Ectodermal cell (in vitro differentiated cells): ENCODE data around the gene DEDD2.

Source experiments
- H3K27ac ChIP-seq: 2 replicates; pipeline ENCODE4 v1.7.0; 2013; ENCODE audit warnings: mild to moderate bottlenecking, low read depth, low read length; ENCODE audit not compliant: insufficient read depth, poor library complexity, severe bottlenecking
- H3K27me3 ChIP-seq: 2 replicates; pipeline ENCODE4 v1.7.0; 2013; ENCODE audit warnings: mild to moderate bottlenecking, low read length; ENCODE audit not compliant: insufficient read depth, control insufficient read depth, poor library complexity, severe bottlenecking
- H3K36me3 ChIP-seq: one replicate; pipeline ENCODE4 v1.7.0; 2013; ENCODE audit warnings: low read length; ENCODE audit not compliant: control insufficient read depth, insufficient read depth
- H3K4me1 ChIP-seq: one replicate; pipeline ENCODE4 v1.7.0; 2013; ENCODE audit warnings: low read length; ENCODE audit not compliant: control insufficient read depth, insufficient read depth
- H3K4me3 ChIP-seq: 2 replicates; pipeline ENCODE4 v1.7.0; 2013; ENCODE audit warnings: low read depth, low read length, control low read depth; ENCODE audit not compliant: insufficient read depth
- H3K9me3 ChIP-seq: 2 replicates; pipeline ENCODE4 v1.7.0; 2013; ENCODE audit warnings: mild to moderate bottlenecking, low read length, moderate library complexity; ENCODE audit not compliant: control insufficient read depth
- WGBS, 2 experiments: methylation state at CpG; one replicate each; pipeline ENCODE4 v1.1.7; 2013; ENCODE audit warnings: missing lambda C conversion rate in 2 of 2; 5-methylcytosine and 5-hydroxymethylcytosine counted together

DEDD2 gene

GRCh38 chr19:42196011-42197001 is 21.2 kb downstream of the DEDD2 start:
- no peaks in the 10 kb centered on the region for H3K4me1 ChIP-seq
- H3K27me3 ChIP-seq: no peaks in the 10 kb centered on the region
- 91% methylated on average over 47 of the region's 47 CpGs for WGBS, 2 experiments
- H3K9me3 ChIP-seq: no peaks in the 10 kb centered on the region
- H3K27ac ChIP-seq: no peak overlapping the region
- H3K36me3 ChIP-seq: peaks cover 8% of the 10 kb centered on the region
- no peak overlapping the region for H3K4me3 ChIP-seq

GRCh38 chr19:42193706-42194105 is 23.8 kb downstream of the DEDD2 start:
- no peak overlapping the region for H3K4me3 ChIP-seq
- H3K4me1 ChIP-seq: no peaks in the 10 kb centered on the region
- WGBS, 2 experiments: 96 to 99% methylated on average over 2 of the region's 3 CpGs
- no peak overlapping the region for H3K27ac ChIP-seq
- H3K9me3 ChIP-seq: no peaks in the 10 kb centered on the region
- H3K36me3 ChIP-seq: no peaks in the 10 kb centered on the region
- peaks cover 3% of the 10 kb centered on the region for H3K27me3 ChIP-seq

DNA sequence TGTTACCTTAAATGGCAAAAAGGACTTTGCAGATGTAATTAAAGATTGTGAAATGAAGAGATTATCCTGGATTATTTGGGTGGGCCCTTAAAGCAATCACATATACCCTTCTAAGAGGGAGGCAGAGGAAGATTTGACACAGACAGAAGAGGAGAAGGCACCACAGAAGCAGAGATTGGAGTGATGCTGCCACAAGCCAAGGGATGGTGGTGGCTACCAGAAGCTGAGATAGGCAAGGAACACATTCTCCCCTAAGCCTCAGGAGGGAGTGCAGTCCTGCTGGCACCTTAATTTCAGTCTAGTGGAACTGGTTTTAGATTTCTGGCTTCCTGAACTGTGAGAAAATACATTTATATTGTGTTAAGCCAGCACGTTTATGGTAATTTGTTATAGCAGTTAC is 24.2 kb downstream of the DEDD2 start:
- H3K27me3 ChIP-seq: peaks cover 3% of the 10 kb centered on the region
- no peak overlapping the region for H3K4me3 ChIP-seq
- no peak overlapping the region for H3K27ac ChIP-seq
- 85 to 100% methylated on average over 1 of the region's 1 CpG for WGBS, 2 experiments
- no peaks in the 10 kb centered on the region for H3K36me3 ChIP-seq
- H3K4me1 ChIP-seq: no peaks in the 10 kb centered on the region
- no peaks in the 10 kb centered on the region for H3K9me3 ChIP-seq

DNA sequence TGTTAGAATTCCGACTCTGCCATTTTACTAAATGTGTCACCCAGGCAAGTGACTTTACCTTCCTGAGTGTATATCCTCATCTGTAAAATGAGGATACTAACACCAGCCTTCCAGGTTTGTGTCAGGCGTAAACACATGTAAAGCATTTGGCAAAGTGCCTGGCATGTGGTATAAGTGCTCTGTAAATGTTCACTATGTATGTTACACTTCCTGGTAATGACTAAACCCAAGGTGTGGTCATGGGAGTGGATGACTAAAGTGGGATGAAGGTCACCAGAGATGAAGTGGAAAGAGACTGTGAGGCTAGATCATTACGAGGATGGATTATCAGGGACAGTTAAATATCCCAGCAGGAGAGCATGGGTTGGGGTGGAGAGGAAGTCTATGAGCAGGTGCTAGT is 25.6 kb downstream of the DEDD2 start:
- H3K27ac ChIP-seq: no peak overlapping the region
- no peak overlapping the region for H3K4me3 ChIP-seq
- no peaks in the 10 kb centered on the region for H3K9me3 ChIP-seq
- WGBS, 2 experiments: 87 to 89% methylated on average over 3 of the region's 3 CpGs
- H3K36me3 ChIP-seq: no peaks in the 10 kb centered on the region
- H3K27me3 ChIP-seq: peaks cover 3% of the 10 kb centered on the region
- H3K4me1 ChIP-seq: no peaks in the 10 kb centered on the region

- 95 to 96% methylated on average over 1 of the region's 1 CpG for WGBS, 2 experiments
- Histone ChIP-seq H3K27ac (no peak overlapping the region), H3K27me3 (peaks cover 3% of the 10 kb centered on the region), H3K4me1 (no peaks in the 10 kb centered on the region), H3K4me3 (no peak overlapping the region), H3K9me3 (no peaks in the 10 kb centered on the region), H3K36me3 (no peaks in the 10 kb centered on the region)
These were observed 26.1 kb downstream of the DEDD2 start for GRCh38 chr19:42191330-42191729.

DNA sequence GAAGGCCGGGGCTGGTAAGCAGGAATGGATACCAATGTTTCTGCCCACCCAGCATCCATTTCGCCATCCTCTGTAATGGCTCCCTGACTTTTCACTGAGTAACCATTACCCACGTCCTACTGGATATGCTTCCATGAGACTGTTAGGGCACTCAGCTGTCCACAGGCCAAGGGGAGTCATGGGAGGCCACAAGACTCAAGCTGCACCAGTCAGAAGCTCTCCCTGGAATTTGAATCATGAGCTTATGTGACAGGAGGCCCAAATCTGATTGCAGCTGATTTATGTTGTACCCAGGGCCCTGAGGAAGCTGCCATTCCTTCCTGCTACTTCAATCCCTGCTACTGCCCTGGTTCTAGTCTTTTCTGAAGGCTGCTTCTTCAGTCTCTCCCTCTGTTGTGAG is 28.3 kb downstream of the DEDD2 start:
- H3K36me3 ChIP-seq: no peaks in the 10 kb centered on the region
- H3K27ac ChIP-seq: no peak overlapping the region
- WGBS, 2 experiments: 86 to 90% methylated on average over 3 of the region's 3 CpGs
- peaks cover 3% of the 10 kb centered on the region for H3K27me3 ChIP-seq
- no peaks in the 10 kb centered on the region for H3K4me1 ChIP-seq
- no peaks in the 10 kb centered on the region for H3K9me3 ChIP-seq
- no peak overlapping the region for H3K4me3 ChIP-seq

- no peaks in the 10 kb centered on the region for H3K36me3 ChIP-seq
- peaks cover 3% of the 10 kb centered on the region for H3K27me3 ChIP-seq
- H3K27ac ChIP-seq: no peak overlapping the region
- H3K4me1 ChIP-seq: no peaks in the 10 kb centered on the region
- no peaks in the 10 kb centered on the region for H3K9me3 ChIP-seq
- 92% methylated on average over 1 of the region's 1 CpG for WGBS, 2 experiments
- no peak overlapping the region for H3K4me3 ChIP-seq
These were observed 28.8 kb downstream of the DEDD2 start for GRCh38 chr19:42188665-42189064.

GRCh38 chr19:42185277-42185676 is 32.2 kb downstream of the DEDD2 start:
- H3K4me3 ChIP-seq: no peak overlapping the region
- no peaks in the 10 kb centered on the region for H3K9me3 ChIP-seq
- H3K27ac ChIP-seq: no peak overlapping the region
- no peaks in the 10 kb centered on the region for H3K4me1 ChIP-seq
- no peaks in the 10 kb centered on the region for H3K36me3 ChIP-seq
- H3K27me3 ChIP-seq: peaks cover 26% of the 10 kb centered on the region

- H3K27ac ChIP-seq: no peak overlapping the region
- H3K4me1 ChIP-seq: no peaks in the 10 kb centered on the region
- H3K27me3 ChIP-seq: peaks cover 35% of the 10 kb centered on the region
- no peak overlapping the region for H3K4me3 ChIP-seq
- WGBS, 2 experiments: 0 to 3% methylated on average over 1 of the region's 1 CpG
- H3K36me3 ChIP-seq: no peaks in the 10 kb centered on the region
- no peaks in the 10 kb centered on the region for H3K9me3 ChIP-seq
These were observed 33.0 kb downstream of the DEDD2 start for GRCh38 chr19:42184401-42184861.

DNA sequence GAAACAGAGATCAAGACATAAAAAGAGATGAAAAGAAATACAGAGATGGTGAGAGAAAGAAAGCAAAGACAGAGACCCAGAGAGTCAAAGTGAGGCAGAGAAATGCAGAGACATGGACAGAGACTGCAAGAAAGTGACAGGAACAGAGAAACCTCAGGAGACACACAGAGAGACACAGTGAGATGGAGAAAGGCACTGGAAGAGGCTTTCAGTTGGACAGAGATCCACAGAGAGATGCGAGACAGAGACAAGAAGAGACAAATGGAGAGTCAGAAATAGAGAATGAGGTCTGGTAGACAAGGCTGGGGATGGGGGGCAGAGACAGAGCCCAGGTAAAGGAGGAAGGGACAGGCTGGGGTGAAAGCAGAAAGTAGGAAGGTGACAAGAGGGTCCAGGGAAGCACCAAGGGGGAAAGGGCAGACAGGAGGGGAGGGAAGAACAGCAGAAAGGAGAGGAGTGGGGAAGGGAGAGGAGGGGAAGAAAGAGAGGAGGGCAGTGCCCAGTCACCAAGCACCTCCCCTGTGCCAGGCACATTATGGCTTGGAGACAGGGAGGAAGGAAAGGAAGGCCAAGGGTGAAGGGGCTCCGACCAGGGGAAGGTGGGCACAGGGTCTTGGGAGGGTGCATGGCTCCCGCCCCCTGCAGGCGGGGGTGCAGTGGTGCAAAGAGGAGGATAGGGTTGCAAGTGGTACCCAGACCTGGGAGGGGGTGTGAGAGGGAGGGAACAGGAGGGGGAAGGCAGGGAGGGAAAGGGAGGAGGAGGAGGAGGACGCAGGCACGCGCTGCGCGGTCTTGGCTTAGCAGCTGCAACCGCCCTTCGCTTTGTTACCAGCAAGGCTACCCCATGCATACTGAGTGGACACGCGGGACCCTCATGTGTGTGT is 38.4 kb downstream of the DEDD2 start:
- no peaks in the 10 kb centered on the region for H3K36me3 ChIP-seq
- H3K4me3 ChIP-seq: no peak overlapping the region
- no peaks in the 10 kb centered on the region for H3K9me3 ChIP-seq
- peaks cover 84% of the 10 kb centered on the region for H3K27me3 ChIP-seq
- no peak overlapping the region for H3K27ac ChIP-seq
- WGBS, 2 experiments: 15 to 16% methylated on average over 13 of the region's 13 CpGs
- H3K4me1 ChIP-seq: peaks cover 12% of the 10 kb centered on the region
